Astrocyte of the spinal cord (primary cell): ENCODE results near the gene ZBTB20.
A peak's percentile ranks its signal among the peaks of the same experiment; 100 is the strongest.

ENCODE experiments used
- DNase-seq: peaks from one replicate; pipeline ENCODE4 v3.0.0; 2011; ENCODE audit warnings: low read depth, low spot score
- H3K4me3 ChIP-seq: 2 replicates; pipeline ENCODE4 v1.5.1; 2011; ENCODE audit warnings: low read depth, mild to moderate bottlenecking, low read length, moderate library complexity
- CTCF ChIP-seq: IDR thresholded peaks from 2 replicates; pipeline ENCODE4 v1.5.1; 2012; ENCODE audit warnings: low read depth, mild to moderate bottlenecking, low read length, inconsistent platforms
- in situ Hi-C: cut with HindIII; loops from 2 replicates; pipeline ENCODE4 v1.10.0; 2017; ENCODE audit warnings: low sequenced_read_pairs

The ZBTB20 gene

GRCh38 chr3:114417265-114417664, 729.8 kb downstream of the ZBTB20 start:
- TF ChIP-seq CTCF: no peak
- in situ Hi-C loops: no loop called here
- DNase-seq: no peak
- no peak overlapping the region for H3K4me3 ChIP-seq

- no peak overlapping the region for H3K4me3 ChIP-seq
- peak; percentile 11 for TF ChIP-seq CTCF
- in situ Hi-C loops: no loop called here
- DNase-seq: peak; percentile 84
Measured at GRCh38 chr3:114411811-114412803, 735.0 kb downstream of the ZBTB20 start.

GRCh38 chr3:114411190-114411668, 735.9 kb downstream of the ZBTB20 start:
- no peak overlapping the region for H3K4me3 ChIP-seq

GRCh38 chr3:114408736-114409670, 738.1 kb downstream of the ZBTB20 start:
- no peak overlapping the region for H3K4me3 ChIP-seq
- DNase-seq: peak; percentile 25
- TF ChIP-seq CTCF: no peak
- in situ Hi-C loops: no loop called here

More at GRCh38 chr3:114411190-114411668, 735.9 kb downstream of the ZBTB20 start:
- DNase-seq: peak; percentile 79
- in situ Hi-C loops: no loop called here
- TF ChIP-seq CTCF: no peak

- in situ Hi-C loops: no loop called here
- TF ChIP-seq CTCF: no peak
- H3K4me3 ChIP-seq: no peak overlapping the region
- no peak for DNase-seq
Measured at GRCh38 chr3:114406922-114407321, 740.2 kb downstream of the ZBTB20 start.

GRCh38 chr3:114406286-114406685, 740.8 kb downstream of the ZBTB20 start:
- TF ChIP-seq CTCF: no peak
- no peak overlapping the region for H3K4me3 ChIP-seq
- in situ Hi-C loops: no loop called here
- DNase-seq: peak; percentile 36
